H9 (cell line): ENCODE data around the gene MARCHF3. TPM values are rescaled to one million over a fixed set of nuclear protein-coding genes. Genes with fewer than 3 reads are reported as not detected.
"Not testable (repeated sequence)": the region's sequence is repeated elsewhere in the genome, so short reads cannot be mapped to it uniquely, and the experiment has no call there.

Experiments
- DNase-seq: peaks from one replicate; pipeline ENCODE4 v3.0.0-alpha.2; 2017
- H2AFZ ChIP-seq: one replicate; pipeline ENCODE4 v1.6.1; 2013; ENCODE audit warnings: mild to moderate bottlenecking, low read length, control low read depth, moderate library complexity
- H2AK5ac ChIP-seq: 2 replicates; pipeline ENCODE4 v1.6.1; 2013; ENCODE audit warnings: low read length, control low read depth, mixed read lengths; ENCODE audit not compliant: insufficient read length
- H2BK120ac ChIP-seq: one replicate; pipeline ENCODE4 v1.6.1; 2013; ENCODE audit warnings: low read depth, mild to moderate bottlenecking, low read length, control low read depth, inconsistent platforms; ENCODE audit not compliant: poor library complexity, severe bottlenecking
- H2BK12ac ChIP-seq: 2 replicates; pipeline ENCODE4 v1.6.1; 2013; ENCODE audit warnings: low read length, control low read depth, mixed read lengths, low read depth; ENCODE audit not compliant: insufficient read length
- H2BK15ac ChIP-seq: 2 replicates; pipeline ENCODE4 v1.6.1; 2013; ENCODE audit warnings: low read depth, low read length, control low read depth
- H2BK20ac ChIP-seq: one replicate; pipeline ENCODE4 v1.6.1; 2013; ENCODE audit warnings: low read depth, mild to moderate bottlenecking, low read length, control low read depth, inconsistent platforms; ENCODE audit not compliant: poor library complexity, severe bottlenecking
- H2BK5ac ChIP-seq: 2 replicates; pipeline ENCODE4 v1.6.1; 2013; ENCODE audit warnings: low read length, control low read depth, mixed read lengths; ENCODE audit not compliant: insufficient read length
- H3K14ac ChIP-seq: 2 replicates; pipeline ENCODE4 v1.6.1; 2013; ENCODE audit warnings: low read length, control low read depth; ENCODE audit not compliant: insufficient read depth
- H3K18ac ChIP-seq: 2 replicates; pipeline ENCODE4 v1.6.1; 2013; ENCODE audit warnings: low read depth, mild to moderate bottlenecking, mixed read lengths, low read length, control low read depth; ENCODE audit not compliant: insufficient read length
- H3K23ac ChIP-seq: 2 replicates; pipeline ENCODE4 v1.6.1; 2013; ENCODE audit warnings: low read length, control low read depth, mixed read lengths, low read depth; ENCODE audit not compliant: insufficient read length
- H3K23me2 ChIP-seq: 2 replicates; pipeline ENCODE4 v1.6.1; 2013; ENCODE audit warnings: low read depth, mild to moderate bottlenecking, mixed read lengths, low read length, control low read depth; ENCODE audit not compliant: insufficient read length, poor library complexity, severe bottlenecking
- H3K27ac ChIP-seq: 2 replicates; pipeline ENCODE4 v1.5.1; 2013; ENCODE audit warnings: low read length, control low read depth, mixed read lengths, low read depth; ENCODE audit not compliant: insufficient read length
- H3K27me3 ChIP-seq: 2 replicates; pipeline ENCODE4 v1.6.1; 2013; ENCODE audit warnings: low read length, control low read depth, inconsistent platforms; ENCODE audit not compliant: insufficient read depth
- H3K4ac ChIP-seq: 2 replicates; pipeline ENCODE4 v1.6.1; 2013; ENCODE audit warnings: low read depth, mild to moderate bottlenecking, control low read depth, inconsistent platforms, low read length, moderate library complexity
- H3K4me1 ChIP-seq: 2 replicates; pipeline ENCODE4 v1.6.1; 2013; ENCODE audit warnings: low read length, control low read depth, inconsistent platforms; ENCODE audit not compliant: insufficient read depth
- H3K4me2 ChIP-seq: 2 replicates; pipeline ENCODE4 v1.6.1; 2013; ENCODE audit warnings: low read length, control low read depth, mixed read lengths; ENCODE audit not compliant: insufficient read length, insufficient read depth
- H3K56ac ChIP-seq: 2 replicates; pipeline ENCODE4 v1.6.1; 2013; ENCODE audit warnings: low read depth, mild to moderate bottlenecking, mixed read lengths, low read length, control low read depth; ENCODE audit not compliant: insufficient read length
- H3K79me1 ChIP-seq: 2 replicates; pipeline ENCODE4 v1.6.1; 2013; ENCODE audit warnings: low read depth, mild to moderate bottlenecking, moderate library complexity, low read length, control low read depth, inconsistent platforms; ENCODE audit not compliant: insufficient read depth, poor library complexity, severe bottlenecking
- H3K79me2 ChIP-seq: 2 replicates; pipeline ENCODE4 v1.6.1; 2013; ENCODE audit warnings: low read length, control low read depth, inconsistent platforms; ENCODE audit not compliant: insufficient read depth
- H3K9ac ChIP-seq: 2 replicates; pipeline ENCODE4 v1.6.1; 2013; ENCODE audit warnings: low read length, control low read depth, mixed read lengths; ENCODE audit not compliant: insufficient read length; ENCODE audit errors: extremely low read depth
- H3K9me3 ChIP-seq: one replicate; pipeline ENCODE4 v1.6.1; 2013; ENCODE audit warnings: low read depth, low read length, inconsistent platforms; ENCODE audit not compliant: control insufficient read depth
- H3T11ph ChIP-seq: one replicate; pipeline ENCODE4 v1.6.1; 2013; ENCODE audit warnings: mild to moderate bottlenecking, low read length, control low read depth, inconsistent platforms
- H4K20me1 ChIP-seq: one replicate; pipeline ENCODE4 v1.6.1; 2013; ENCODE audit not compliant: control insufficient read depth, insufficient read length, insufficient read depth
- H4K5ac ChIP-seq: 2 replicates; pipeline ENCODE4 v1.6.1; 2013; ENCODE audit warnings: low read depth, mild to moderate bottlenecking, mixed read lengths, low read length, control low read depth; ENCODE audit not compliant: insufficient read length
- H4K8ac ChIP-seq: replicated peaks from 2 replicates; pipeline ENCODE4 v1.6.1; 2013; ENCODE audit warnings: low read length, control low read depth, mixed read lengths, low read depth; ENCODE audit not compliant: insufficient read length
- H4K91ac ChIP-seq: 2 replicates; pipeline ENCODE4 v1.6.1; 2013; ENCODE audit warnings: low read depth, mild to moderate bottlenecking, moderate library complexity, mixed read lengths, low read length, control low read depth; ENCODE audit not compliant: insufficient read length
- H3K27ac Mint-ChIP-seq, 3 experiments: 2 replicates in 2 of 3; 3 replicates in 1 of 3; pipeline ENCODE4 v1.8.0; 2020 to 2021; ENCODE audit warnings: mixed read lengths in 3 of 3, mild to moderate bottlenecking in 1 of 3, moderate library complexity in 1 of 3
- H3K27me3 Mint-ChIP-seq: 2 replicates; pipeline ENCODE4 v1.8.0; 2021; ENCODE audit warnings: low read depth, mild to moderate bottlenecking, moderate library complexity, mixed read lengths
- H3K36me3 Mint-ChIP-seq, 3 experiments: 2 replicates in 2 of 3; 3 replicates in 1 of 3; pipeline ENCODE4 v1.8.0; 2020 to 2021; ENCODE audit warnings: low read depth in 3 of 3, mixed read lengths in 3 of 3; ENCODE audit not compliant: insufficient read depth in 1 of 3
- H3K4me1 Mint-ChIP-seq, 2 experiments: 2 replicates each; pipeline ENCODE4 v1.8.0; 2020; ENCODE audit warnings: mixed read lengths in 2 of 2
- H3K4me3 Mint-ChIP-seq, 2 experiments: 2 replicates in 1 of 2; 3 replicates in 1 of 2; pipeline ENCODE4 v1.8.0; 2020 to 2021; ENCODE audit warnings: mild to moderate bottlenecking in 2 of 2, mixed read lengths in 2 of 2, moderate library complexity in 1 of 2
- H3K9me3 Mint-ChIP-seq, 2 experiments: 2 replicates in 1 of 2; 3 replicates in 1 of 2; pipeline ENCODE4 v1.8.0; 2020; ENCODE audit warnings: mild to moderate bottlenecking in 2 of 2, mixed read lengths in 2 of 2, moderate library complexity in 1 of 2
- CTCF ChIP-seq: fragments of 200-600 bp; sonication (generic); conservative IDR thresholded peaks from 3 replicates; pipeline ENCODE4 v1.8.0; 2021; ENCODE audit warnings: antibody characterized with exemption, mild to moderate bottlenecking
- WGBS: extraction: QIAGEN DNeasy Blood & Tissue Kit; methylation state at CpG from one replicate; pipeline ENCODE4 v1.1.7; 2013; ENCODE audit warnings: missing lambda C conversion rate, low lambda C conversion rate, mixed read lengths; ENCODE audit not compliant: insufficient read length; ENCODE audit errors: extremely low coverage; 5-methylcytosine and 5-hydroxymethylcytosine counted together
- total RNA-seq: library from RNA; stranded (reverse); gene quantifications from 2 replicates; pipeline ENCODE4 v1.2.1, GENCODE V29; 2021

Gene MARCHF3
- total RNA-seq, 1 experiment from 2014 or later: 17.7 TPM

GRCh38 chr5:126854526-126855110 lies 175.7 kb downstream of the MARCHF3 start:
- H2BK120ac ChIP-seq: no peak overlapping the region
- H3K79me1 ChIP-seq: no peaks in the 10 kb centered on the region
- H3T11ph ChIP-seq: no peak overlapping the region
- no peaks in the 10 kb centered on the region for H3K9me3 ChIP-seq
- H3K4me1 Mint-ChIP-seq: peaks cover 40 to 42% of the 10 kb centered on the region in 2 experiments
- no peak overlapping the region for H2BK20ac ChIP-seq
- no peak for DNase-seq
- H3K4ac ChIP-seq: no peak overlapping the region
- no peak overlapping the region for H2BK12ac ChIP-seq
- H2AFZ ChIP-seq: no peak overlapping the region
- H4K91ac ChIP-seq: no peak overlapping the region
- no peak overlapping the region for H4K5ac ChIP-seq
- WGBS: no CpG with 5 or more reads among the region's 35 CpGs
- no peak overlapping the region for H3K27ac ChIP-seq
- no peak overlapping the region; a peak in 1 of 7 replicates for H3K27ac Mint-ChIP-seq
- TF ChIP-seq CTCF: no peak
- no peaks in the 10 kb centered on the region for H3K79me2 ChIP-seq
- H4K8ac ChIP-seq: no peak overlapping the region
- H2BK15ac ChIP-seq: no peak overlapping the region
- no peak overlapping the region for H3K23ac ChIP-seq
- H3K56ac ChIP-seq: no peak overlapping the region
- peaks cover 13% of the 10 kb centered on the region for H3K4me1 ChIP-seq
- H3K23me2 ChIP-seq: no peaks in the 10 kb centered on the region
- no peak overlapping the region for H2BK5ac ChIP-seq
- no peak overlapping the region for H2AK5ac ChIP-seq
- H4K20me1 ChIP-seq: no peaks in the 10 kb centered on the region
- no peak overlapping the region for H3K9ac ChIP-seq
- H3K36me3 Mint-ChIP-seq: peaks cover 30 to 35% (median 32%) of the 10 kb centered on the region in 3 experiments
- no peak overlapping the region for H3K18ac ChIP-seq
- no peak overlapping the region for H3K4me3 Mint-ChIP-seq
- peaks cover 3 to 8% of the 10 kb centered on the region in 2 experiments; a peak in 3 of 5 replicates for H3K9me3 Mint-ChIP-seq
- H3K27me3 Mint-ChIP-seq: no peaks in the 10 kb centered on the region
- no peaks in the 10 kb centered on the region for H3K27me3 ChIP-seq
- H3K4me2 ChIP-seq: no peak overlapping the region
- H3K14ac ChIP-seq: no peak overlapping the region

- not testable (repeated sequence) for H4K20me1 ChIP-seq
These were observed 176.6 kb downstream of the MARCHF3 start for GRCh38 chr5:126853541-126854307.

More at GRCh38 chr5:126853541-126854307, 176.6 kb downstream of the MARCHF3 start:
- H2AK5ac ChIP-seq, H3K4ac ChIP-seq, H3K14ac ChIP-seq, H2BK20ac ChIP-seq, H3K79me2 ChIP-seq, H3K27me3 ChIP-seq, H3K27me3 Mint-ChIP-seq, H3T11ph ChIP-seq, H3K23ac ChIP-seq, H3K27ac ChIP-seq, H3K4me3 Mint-ChIP-seq, H4K5ac ChIP-seq, H2BK120ac ChIP-seq, H3K23me2 ChIP-seq, H3K9me3 ChIP-seq, H2BK12ac ChIP-seq, H2BK5ac ChIP-seq, H3K9ac ChIP-seq, H4K8ac ChIP-seq, H2BK15ac ChIP-seq, H3K4me2 ChIP-seq, H4K91ac ChIP-seq, H3K27ac Mint-ChIP-seq, H3K9me3 Mint-ChIP-seq, H2AFZ ChIP-seq, H3K18ac ChIP-seq, DNase-seq, H3K56ac ChIP-seq, H3K79me1 ChIP-seq: not testable (repeated sequence)
- H3K36me3 Mint-ChIP-seq: peaks cover 27 to 34% (median 29%) of the 10 kb centered on the region in 3 experiments
- H3K4me1 Mint-ChIP-seq: peaks cover 43 to 47% of the 10 kb centered on the region in 2 experiments
- peaks cover 13% of the 10 kb centered on the region for H3K4me1 ChIP-seq
- WGBS: no CpG with 5 or more reads among the region's 27 CpGs
